ENCODE measurements around the gene AGBL1. TPM values are rescaled to one million over a fixed set of nuclear protein-coding genes. Genes with fewer than 3 reads are reported as not detected.

Gene AGBL1
- total and polyA plus RNA-seq, 4 donors = 0.08 to 147 (median 4.7) TPM

DNA sequence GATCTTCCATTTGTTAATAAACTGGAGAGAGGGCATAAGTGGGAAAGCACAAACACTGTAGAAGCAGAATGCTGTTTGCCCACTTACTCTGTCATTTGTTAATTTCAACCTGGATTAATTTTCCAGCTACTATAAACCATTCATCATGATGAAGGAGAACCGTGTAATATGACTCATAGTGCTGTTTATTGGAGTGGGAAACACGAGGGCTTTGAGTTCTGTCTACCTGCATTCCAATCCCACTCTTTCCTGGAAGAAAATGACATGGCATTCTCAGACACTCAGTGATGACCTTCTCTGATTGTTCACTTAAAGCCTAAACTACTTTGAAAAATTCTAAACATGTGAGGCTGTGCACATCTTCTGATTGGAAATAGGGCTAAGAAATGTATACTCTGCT lies 826.7 kb downstream of the AGBL1 start:
- Histone ChIP-seq H3K9me3 (ENCODE audit: control insufficient read depth in 4 of 4, insufficient read depth in 3 of 4, low read length in 3 of 4) (peaks cover 0 to 1% (median 0%) of the 10 kb centered on the region in 4 donors), H3K27me3 (ENCODE audit: control insufficient read depth in 3 of 3, insufficient read depth in 3 of 3, low read length in 2 of 3) (peaks cover 0 to 2% (median 0%) of the 10 kb centered on the region in 3 donors), H3K36me3 (ENCODE audit: control insufficient read depth in 4 of 4, insufficient read depth in 4 of 4, low read length in 4 of 4) (no peaks in the 10 kb centered on the region), H3K27ac (ENCODE audit: low read depth in 1 of 2, low read length in 1 of 2) (no peak overlapping the region), H3K9ac (ENCODE audit: insufficient read depth in 1 of 2, low read length in 2 of 2) (no peak overlapping the region), H3K4me1 (ENCODE audit: control insufficient read depth in 5 of 5, insufficient read depth in 5 of 5, low read length in 5 of 5) (peaks cover 0 to 8% (median 0%) of the 10 kb centered on the region in 5 donors), H3K4me3 (no peak overlapping the region)
- ATAC-seq (ENCODE audit: insufficient read depth, low FRiP score) = no peak
- TF ChIP-seq, protein P1, sequence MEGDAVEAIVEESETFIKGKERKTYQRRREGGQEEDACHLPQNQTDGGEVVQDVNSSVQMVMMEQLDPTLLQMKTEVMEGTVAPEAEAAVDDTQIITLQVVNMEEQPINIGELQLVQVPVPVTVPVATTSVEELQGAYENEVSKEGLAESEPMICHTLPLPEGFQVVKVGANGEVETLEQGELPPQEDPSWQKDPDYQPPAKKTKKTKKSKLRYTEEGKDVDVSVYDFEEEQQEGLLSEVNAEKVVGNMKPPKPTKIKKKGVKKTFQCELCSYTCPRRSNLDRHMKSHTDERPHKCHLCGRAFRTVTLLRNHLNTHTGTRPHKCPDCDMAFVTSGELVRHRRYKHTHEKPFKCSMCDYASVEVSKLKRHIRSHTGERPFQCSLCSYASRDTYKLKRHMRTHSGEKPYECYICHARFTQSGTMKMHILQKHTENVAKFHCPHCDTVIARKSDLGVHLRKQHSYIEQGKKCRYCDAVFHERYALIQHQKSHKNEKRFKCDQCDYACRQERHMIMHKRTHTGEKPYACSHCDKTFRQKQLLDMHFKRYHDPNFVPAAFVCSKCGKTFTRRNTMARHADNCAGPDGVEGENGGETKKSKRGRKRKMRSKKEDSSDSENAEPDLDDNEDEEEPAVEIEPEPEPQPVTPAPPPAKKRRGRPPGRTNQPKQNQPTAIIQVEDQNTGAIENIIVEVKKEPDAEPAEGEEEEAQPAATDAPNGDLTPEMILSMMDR (IDR thresholded peaks at IDR 0.05; ENCODE audit: control extremely low read depth, extremely low read depth) = no peak
- WGBS, 2 donors = 30 to 60% methylated on average over 2 of the region's 2 CpGs
- DNase-seq = no peak

DNA sequence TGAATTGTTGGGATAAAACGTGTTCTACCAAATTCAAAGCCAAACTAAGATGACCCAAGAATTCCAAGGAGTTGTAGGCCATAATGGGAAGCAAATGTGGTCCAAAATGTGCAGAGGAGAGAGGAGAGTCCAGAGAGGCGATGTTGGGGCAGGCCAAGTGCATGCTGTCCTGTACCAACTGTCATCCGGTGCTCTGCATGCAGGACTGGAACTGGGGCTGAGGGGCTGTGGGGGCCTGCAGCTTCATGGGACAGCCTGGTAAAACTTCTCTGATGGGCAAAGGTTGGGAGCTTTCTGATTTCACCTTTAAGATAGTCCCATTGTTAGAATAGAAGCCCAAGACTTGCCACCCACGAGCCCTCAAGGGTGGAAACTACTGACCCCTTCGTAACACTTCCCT lies 831.4 kb downstream of the AGBL1 start:
- Histone ChIP-seq H3K4me1 (ENCODE audit: control insufficient read depth in 5 of 5, insufficient read depth in 5 of 5, low read length in 5 of 5) (peaks cover 0 to 4% (median 0%) of the 10 kb centered on the region in 5 donors), H3K4me3 (no peak overlapping the region), H3K9ac (ENCODE audit: insufficient read depth in 1 of 2, low read length in 2 of 2) (no peak overlapping the region), H3K27ac (ENCODE audit: low read depth in 1 of 2, low read length in 1 of 2) (no peak overlapping the region), H3K36me3 (ENCODE audit: control insufficient read depth in 4 of 4, insufficient read depth in 4 of 4, low read length in 4 of 4) (no peaks in the 10 kb centered on the region), H3K27me3 (ENCODE audit: control insufficient read depth in 3 of 3, insufficient read depth in 3 of 3, low read length in 2 of 3) (peaks cover 0 to 2% (median 0%) of the 10 kb centered on the region in 3 donors), H3K9me3 (ENCODE audit: control insufficient read depth in 4 of 4, insufficient read depth in 3 of 4, low read length in 3 of 4) (no peaks in the 10 kb centered on the region)
- WGBS, 2 donors = 65 to 73% methylated on average over 5 of the region's 5 CpGs
- DNase-seq (no peak), ATAC-seq (ENCODE audit: insufficient read depth, low FRiP score) (no peak)
- TF ChIP-seq, protein P1 (IDR thresholded peaks at IDR 0.05; ENCODE audit: control extremely low read depth, extremely low read depth) = no peak

DNA sequence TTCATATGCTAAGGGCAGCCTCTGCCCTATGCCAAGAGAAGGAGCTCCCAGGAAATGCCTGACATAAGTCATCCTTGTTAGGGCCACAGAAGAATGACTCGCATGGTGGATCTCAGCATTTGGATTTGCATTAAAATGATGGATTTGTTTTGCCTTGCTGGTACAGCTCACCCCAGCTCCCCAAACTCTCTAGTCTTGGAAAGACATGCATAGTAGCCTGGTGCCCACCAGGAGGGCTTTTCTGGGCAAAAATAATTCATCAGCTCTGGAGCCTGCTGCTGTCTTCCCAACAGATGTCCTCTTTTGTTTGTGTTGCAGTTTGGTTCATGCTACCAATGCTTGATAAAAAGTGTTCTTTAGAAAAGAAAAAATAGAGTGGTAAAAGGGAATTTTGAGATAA lies 833.0 kb downstream of the AGBL1 start:
- H3K27me3 ChIP-seq (ENCODE audit: control insufficient read depth in 3 of 3, insufficient read depth in 3 of 3, low read length in 2 of 3) = peaks cover 0 to 2% (median 0%) of the 10 kb centered on the region in 3 donors
- no peak overlapping the region for H3K4me3 ChIP-seq
- no peaks in the 10 kb centered on the region for H3K36me3 ChIP-seq (ENCODE audit: control insufficient read depth in 4 of 4, insufficient read depth in 4 of 4, low read length in 4 of 4)

More for the DNA sequence above, 833.0 kb downstream of the AGBL1 start:
- peaks cover 0 to 19% (median 8%) of the 10 kb centered on the region in 5 donors for H3K4me1 ChIP-seq (ENCODE audit: control insufficient read depth in 5 of 5, insufficient read depth in 5 of 5, low read length in 5 of 5)
- H3K27ac ChIP-seq (ENCODE audit: low read depth in 1 of 2, low read length in 1 of 2) = no peak overlapping the region
- H3K9ac ChIP-seq (ENCODE audit: insufficient read depth in 1 of 2, low read length in 2 of 2) = no peak overlapping the region
- TF ChIP-seq, protein P1 (IDR thresholded peaks at IDR 0.05; ENCODE audit: control extremely low read depth, extremely low read depth) = no peak
- no peaks in the 10 kb centered on the region for H3K9me3 ChIP-seq (ENCODE audit: control insufficient read depth in 4 of 4, insufficient read depth in 3 of 4, low read length in 3 of 4)
- 80 to 100% methylated on average over 1 of the region's 1 CpG for WGBS, 2 donors
- ATAC-seq (ENCODE audit: insufficient read depth, low FRiP score) (no peak), DNase-seq (no peak)
